Body of pancreas (tissue), 4 donors: Measurements from ENCODE around the gene SIRPB2. TPM values are rescaled to one million over a fixed set of nuclear protein-coding genes. Genes with fewer than 3 reads are reported as not detected.

Experiments
- ATAC-seq: fragments of 150-250 bp; one replicate; pipeline ENCODE4 v1.9.1; 2016
- DNase-seq, 4 donors: peaks; one replicate each; pipeline ENCODE4 v3.0.0-alpha.2; 2019
- H3K27ac ChIP-seq, 4 donors: fragments of 200-600 bp; sonication (generic); 1 replicate in 3 of 4; 2 replicates in 1 of 4; pipeline versions ENCODE4 v1.5.1 to v1.6.1; 2016 to 2019; ENCODE audit warnings: mild to moderate bottlenecking in 1 of 4, mixed read lengths in 1 of 4, moderate library complexity in 1 of 4
- H3K27me3 ChIP-seq, 2 donors: fragments of 200-600 bp; sonication (generic); one replicate each; pipeline ENCODE4 v1.6.0; 2016; ENCODE audit warnings: mild to moderate bottlenecking in 1 of 2
- H3K36me3 ChIP-seq, 2 donors: fragments of 200-600 bp; sonication (generic); replicated peaks in 1 of 2; 2 replicates each; pipeline ENCODE4 v1.5.1; 2016; ENCODE audit warnings: low read depth in 2 of 2; ENCODE audit not compliant: insufficient read depth in 1 of 2
- H3K4me1 ChIP-seq: fragments of 200-600 bp; sonication (generic); one replicate; pipeline ENCODE4 v1.6.0; 2016
- H3K4me3 ChIP-seq, 2 donors: fragments of 200-600 bp; sonication (generic); 1 replicate in 1 of 2; 2 replicates in 1 of 2; pipeline ENCODE4 v1.5.1; 2016 to 2019
- H3K9me3 ChIP-seq, 3 donors: fragments of 200-600 bp; sonication (generic); 1 replicate in 2 of 3; 2 replicates in 1 of 3; pipeline ENCODE4 v1.5.1; 2016
- CTCF ChIP-seq, 7 experiments: fragments of 450-650 bp in 4 of 7; fragments of 200-600 bp in 3 of 7; sonication (generic) in 3 of 7; IDR thresholded peaks; one replicate each; pipeline ENCODE4 v1.5.1; 2016 to 2019; ENCODE audit warnings: antibody characterized with exemption in 7 of 7
- POLR2A ChIP-seq, 3 donors: fragments of 450-650 bp; IDR thresholded peaks; one replicate each; pipeline ENCODE4 v1.6.1; 2016; ENCODE audit warnings: antibody characterized with exemption in 3 of 3, mild to moderate bottlenecking in 2 of 3
- WGBS, 2 donors: methylation state at CpG; one replicate each; pipeline ENCODE4 v1.1.5; 2017; 5-methylcytosine and 5-hydroxymethylcytosine counted together
- intact Hi-C: fragments of 100-400 bp; cut with DNase I; formaldehyde crosslinking; loops from one replicate; pipeline ENCODE4 v1.15.1; 2023
- total RNA-seq, 2 donors: library from RNA; depleted of rRNA; stranded (reverse); fragments of >200 nt; gene quantifications; one replicate each; pipeline ENCODE4 v1.1.0, GENCODE V29; 2016

Gene SIRPB2
- total RNA-seq, 2 donors from 2014 or later, result 0.33 to 2.3 TPM

GRCh38 chr20:1474817-1475603 lies 16.2 kb downstream of the SIRPB2 start:
- Histone ChIP-seq H3K27me3 (no peaks in the 10 kb centered on the region), H3K27ac (no peak overlapping the region), H3K4me1 (peaks cover 9% of the 10 kb centered on the region), H3K4me3 (no peak overlapping the region), H3K9me3 (no peaks in the 10 kb centered on the region), H3K36me3 (no peaks in the 10 kb centered on the region)
- no peak for ATAC-seq
- WGBS, 2 donors, result 64 to 77% methylated on average over 4 of the region's 4 CpGs
- no peak for DNase-seq
- intact Hi-C loops, result no loop called here
- TF ChIP-seq POLR2A (IDR thresholded peaks at IDR 0.05), result no peak
- no peak for TF ChIP-seq CTCF (IDR thresholded peaks at IDR 0.05)

GRCh38 chr20:1474325-1474724 lies 16.9 kb downstream of the SIRPB2 start:
- Histone ChIP-seq H3K36me3 (no peaks in the 10 kb centered on the region), H3K27me3 (no peaks in the 10 kb centered on the region), H3K27ac (no peak overlapping the region), H3K4me1 (peaks cover 14% of the 10 kb centered on the region), H3K4me3 (no peak overlapping the region), H3K9me3 (no peaks in the 10 kb centered on the region)
- no peak for DNase-seq
- no peak for ATAC-seq
- intact Hi-C loops, result no loop called here
- WGBS, 2 donors, result 87 to 93% methylated on average over 8 of the region's 8 CpGs
- TF ChIP-seq POLR2A (IDR thresholded peaks at IDR 0.05) (no peak), CTCF (IDR thresholded peaks at IDR 0.05) (no peak)

GRCh38 chr20:1473246-1474220 lies 17.7 kb downstream of the SIRPB2 start:
- ATAC-seq (no peak), DNase-seq (no peak)
- Histone ChIP-seq H3K36me3 (no peaks in the 10 kb centered on the region), H3K4me1 (peaks cover 22% of the 10 kb centered on the region), H3K27ac (no peak overlapping the region), H3K27me3 (no peaks in the 10 kb centered on the region), H3K4me3 (no peak overlapping the region), H3K9me3 (no peaks in the 10 kb centered on the region)
- WGBS, 2 donors, result 78 to 83% methylated on average over 13 of the region's 13 CpGs
- TF ChIP-seq CTCF (IDR thresholded peaks at IDR 0.05) (no peak), POLR2A (IDR thresholded peaks at IDR 0.05) (no peak)
- intact Hi-C loops, result no loop called here

GRCh38 chr20:1472556-1473245 lies 18.5 kb downstream of the SIRPB2 start:
- no peak overlapping the region for H3K27ac ChIP-seq
- no peaks in the 10 kb centered on the region for H3K36me3 ChIP-seq
- H3K4me3 ChIP-seq, result no peak overlapping the region
- peaks cover 30% of the 10 kb centered on the region for H3K4me1 ChIP-seq
- DNase-seq, result no peak
- 62 to 76% methylated on average over 9 of the region's 9 CpGs for WGBS, 2 donors
- intact Hi-C loops, result no loop called here
- no peak for ATAC-seq
- TF ChIP-seq CTCF (IDR thresholded peaks at IDR 0.05), result no peak
- TF ChIP-seq POLR2A (IDR thresholded peaks at IDR 0.05), result no peak
- H3K9me3 ChIP-seq, result no peaks in the 10 kb centered on the region
- H3K27me3 ChIP-seq, result no peaks in the 10 kb centered on the region
